Kidney (tissue), 14 donors: ENCODE measurements around the gene PEF1. TPM values are rescaled to one million over a fixed set of nuclear protein-coding genes. Genes with fewer than 3 reads are reported as not detected.

Experiments
- DNase-seq, 5 donors: peaks; one replicate each; pipeline ENCODE4 v3.0.0-alpha.2; 2013 to 2020
- FAIRE-seq: peaks from 2 replicates; lab custom pipeline; 2012; peaks lifted over from hg19 to GRCh38; lab: Jason Lieb, UNC
- H3K27ac ChIP-seq, 2 donors: one replicate each; pipeline ENCODE4 v1.7.0; 2013; ENCODE audit warnings: low read depth in 2 of 2, low read length in 2 of 2, inconsistent platforms in 1 of 2
- H3K27me3 ChIP-seq: one replicate; pipeline ENCODE4 v1.7.1; 2013; ENCODE audit warnings: low read length, inconsistent platforms; ENCODE audit not compliant: control insufficient read depth, insufficient read depth
- H3K36me3 ChIP-seq, 3 donors: one replicate each; pipeline versions ENCODE4 v1.7.0 to v1.7.1; 2013; ENCODE audit warnings: low read length in 3 of 3, control low read depth in 1 of 3, inconsistent platforms in 1 of 3; ENCODE audit not compliant: insufficient read depth in 3 of 3, control insufficient read depth in 2 of 3
- H3K4me1 ChIP-seq, 3 donors: one replicate each; pipeline versions ENCODE4 v1.7.0 to v1.7.1; 2013; ENCODE audit warnings: low read length in 3 of 3, inconsistent platforms in 1 of 3, low read depth in 1 of 3; ENCODE audit not compliant: control insufficient read depth in 2 of 3, insufficient read depth in 2 of 3
- H3K4me3 ChIP-seq, 3 donors: one replicate each; pipeline versions ENCODE4 v1.7.0 to v1.8.1; 2013; ENCODE audit warnings: low read length in 3 of 3, control low read depth in 1 of 3, inconsistent platforms in 1 of 3
- H3K9ac ChIP-seq, 3 donors: one replicate each; pipeline versions ENCODE4 v1.7.0 to v1.7.1; 2013; ENCODE audit warnings: low read length in 3 of 3, control low read depth in 1 of 3, inconsistent platforms in 1 of 3
- H3K9me3 ChIP-seq, 3 donors: one replicate each; pipeline versions ENCODE4 v1.7.0 to v1.7.1; 2013; ENCODE audit warnings: low read length in 3 of 3, control low read depth in 1 of 3, inconsistent platforms in 1 of 3; ENCODE audit not compliant: control insufficient read depth in 2 of 3, insufficient read depth in 1 of 3
- intact Hi-C: fragments of 100-400 bp; cut with DNase I; formaldehyde crosslinking; loops from one replicate; pipeline ENCODE4 v1.11.1; 2022
- polyA plus RNA-seq: library from polyadenylated mRNA; stranded (reverse); fragments of 350-450 nt; fragmentation: Illumina TruSeq; extraction: RNeasy Lipid Tissue Mini Kit (QIAGEN cat#74804); gene quantifications from one replicate; pipeline ENCODE4 v1.2.3, GENCODE V29; 2014; ENCODE audit warnings: low read depth, low replicate concordance; ENCODE audit not compliant: insufficient read depth
- total RNA-seq: library from RNA; stranded (reverse); fragmentation: NEBNext Ultra II Directional; extraction: Animal tissue kit (Norgen Biotek cat#: 25700); gene quantifications from one replicate; pipeline ENCODE4 v1.2.1, GENCODE V29; 2021
- TF ChIP-seq, protein P1 (sequence below): IDR thresholded peaks from 3 replicates; pipeline ENCODE4 v1.5.1; 2012; ENCODE audit warnings: mild to moderate bottlenecking, moderate library complexity, borderline replicate concordance; ENCODE audit not compliant: insufficient read depth; ENCODE audit errors: extremely low read depth
- donor health status: control.
- donor health status: control.
- donor health status: control.
- donor health status: control.
- donor health status: control.
- donor health status: DM: yes; HTN: yes; CAD: no.
- donor health status: Normal renal cell carcinoma (clear cell type).

The PEF1 gene
- total and polyA plus RNA-seq, 2 donors from 2014 or later, result 69.0 to 120 TPM

GRCh38 chr1:31664528-31664927, 19.9 kb upstream of the PEF1 start:
- intact Hi-C loops, result loop anchor here (5.0 kb wide), 1 partner anchor 128 kb away; no protein-coding TSS in a partner anchor
- FAIRE-seq, result no peak
- no peaks in the 10 kb centered on the region for H3K27me3 ChIP-seq
- no peak overlapping the region for H3K27ac ChIP-seq
- no peak for DNase-seq
- peaks cover 0 to 6% (median 0%) of the 10 kb centered on the region in 3 donors for H3K4me1 ChIP-seq
- H3K9ac ChIP-seq, result no peak overlapping the region
- H3K36me3 ChIP-seq, result no peaks in the 10 kb centered on the region
- no peaks in the 10 kb centered on the region for H3K9me3 ChIP-seq
- H3K4me3 ChIP-seq, result no peak overlapping the region
- TF ChIP-seq, protein P1, sequence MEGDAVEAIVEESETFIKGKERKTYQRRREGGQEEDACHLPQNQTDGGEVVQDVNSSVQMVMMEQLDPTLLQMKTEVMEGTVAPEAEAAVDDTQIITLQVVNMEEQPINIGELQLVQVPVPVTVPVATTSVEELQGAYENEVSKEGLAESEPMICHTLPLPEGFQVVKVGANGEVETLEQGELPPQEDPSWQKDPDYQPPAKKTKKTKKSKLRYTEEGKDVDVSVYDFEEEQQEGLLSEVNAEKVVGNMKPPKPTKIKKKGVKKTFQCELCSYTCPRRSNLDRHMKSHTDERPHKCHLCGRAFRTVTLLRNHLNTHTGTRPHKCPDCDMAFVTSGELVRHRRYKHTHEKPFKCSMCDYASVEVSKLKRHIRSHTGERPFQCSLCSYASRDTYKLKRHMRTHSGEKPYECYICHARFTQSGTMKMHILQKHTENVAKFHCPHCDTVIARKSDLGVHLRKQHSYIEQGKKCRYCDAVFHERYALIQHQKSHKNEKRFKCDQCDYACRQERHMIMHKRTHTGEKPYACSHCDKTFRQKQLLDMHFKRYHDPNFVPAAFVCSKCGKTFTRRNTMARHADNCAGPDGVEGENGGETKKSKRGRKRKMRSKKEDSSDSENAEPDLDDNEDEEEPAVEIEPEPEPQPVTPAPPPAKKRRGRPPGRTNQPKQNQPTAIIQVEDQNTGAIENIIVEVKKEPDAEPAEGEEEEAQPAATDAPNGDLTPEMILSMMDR, result no peak

- intact Hi-C loops, result loop anchor here (5.0 kb wide), 1 partner anchor 128 kb away; no protein-coding TSS in a partner anchor
- no peaks in the 10 kb centered on the region for H3K27me3 ChIP-seq
- H3K4me3 ChIP-seq, result no peak overlapping the region
- H3K36me3 ChIP-seq, result no peaks in the 10 kb centered on the region
- H3K4me1 ChIP-seq, result no peaks in the 10 kb centered on the region
- H3K9me3 ChIP-seq, result no peaks in the 10 kb centered on the region
- DNase-seq (peak in 4 of 5 donors; percentile 64 to 84 (median 76)), FAIRE-seq (no peak)
- no peak overlapping the region for H3K9ac ChIP-seq
- TF ChIP-seq, protein P1, result peak; percentile 96
- H3K27ac ChIP-seq, result no peak overlapping the region
Measured at GRCh38 chr1:31663622-31664452, 19.2 kb upstream of the PEF1 start.

DNA sequence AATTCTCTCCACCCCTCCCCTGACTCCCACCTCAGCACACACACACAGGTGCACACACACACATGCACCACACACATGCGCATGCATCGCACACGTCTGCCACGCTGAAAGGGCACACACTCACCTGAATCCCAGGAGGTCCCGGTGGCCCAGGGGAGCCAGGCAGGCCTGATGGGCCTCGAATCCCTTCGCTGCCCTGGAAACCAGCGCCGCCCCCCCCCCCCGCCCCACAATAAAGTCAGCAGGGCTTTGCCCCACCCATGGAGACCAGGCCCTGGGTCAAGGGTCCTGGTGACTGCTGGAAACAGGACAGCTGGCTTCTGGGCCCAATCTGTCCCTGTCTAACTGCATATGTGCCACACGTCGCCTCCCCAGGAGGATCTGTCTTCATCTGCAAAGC, 17.8 kb upstream of the PEF1 start:
- no peak overlapping the region for H3K9ac ChIP-seq
- no peaks in the 10 kb centered on the region for H3K27me3 ChIP-seq
- H3K4me3 ChIP-seq, result no peak overlapping the region
- FAIRE-seq, result no peak
- intact Hi-C loops, result loop anchor here (5.0 kb wide), 1 partner anchor 130 kb away; no protein-coding TSS in a partner anchor
- TF ChIP-seq, protein P1, result no peak
- H3K9me3 ChIP-seq, result no peaks in the 10 kb centered on the region
- no peaks in the 10 kb centered on the region for H3K36me3 ChIP-seq
- no peaks in the 10 kb centered on the region for H3K4me1 ChIP-seq
- no peak overlapping the region for H3K27ac ChIP-seq
- DNase-seq, result no peak
